Adrenal gland (tissue), 5 donors: ENCODE results near the gene ITPKA.

ENCODE experiments used
- POLR2A ChIP-seq, 2 donors: fragments of 450-650 bp; IDR thresholded peaks; one replicate each; pipeline ENCODE4 v1.6.1; 2017; ENCODE audit warnings: antibody characterized with exemption in 2 of 2, mild to moderate bottlenecking in 2 of 2, moderate library complexity in 1 of 2
- TF ChIP-seq, protein P1 (sequence below), 6 experiments: fragments of 450-650 bp in 4 of 6; fragments of 200-600 bp in 2 of 6; sonication (generic) in 1 of 6; IDR thresholded peaks; 1 replicate in 5 of 6; 2 replicates in 1 of 6; pipeline versions ENCODE4 v1.5.1 to v1.8.0; 2016 to 2021; ENCODE audit warnings: antibody characterized with exemption in 6 of 6, mild to moderate bottlenecking in 2 of 6, moderate library complexity in 1 of 6
- donor health status: DM: no; HTN: no; CAD: no.

DNA sequence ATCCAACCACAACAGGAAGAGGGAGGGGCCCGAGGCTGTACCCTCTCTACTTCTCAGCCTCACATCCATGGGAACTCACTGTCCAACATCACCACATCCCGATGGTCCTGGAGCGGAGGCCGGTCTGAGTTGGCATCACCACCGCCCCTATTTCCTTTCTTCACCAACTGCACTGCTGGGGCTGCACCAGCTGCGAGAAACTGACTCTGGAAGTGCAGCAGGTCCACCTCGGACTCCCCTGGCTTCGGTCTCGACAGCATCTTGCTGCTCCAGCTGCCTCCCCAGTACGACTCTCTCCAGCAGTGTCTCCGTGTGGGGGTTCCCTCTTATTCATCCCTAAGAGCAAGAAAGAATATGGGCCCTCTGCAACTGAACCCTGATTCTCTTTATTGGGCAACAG, 43.2 kb downstream of the ITPKA start:
- TF ChIP-seq, protein P1, sequence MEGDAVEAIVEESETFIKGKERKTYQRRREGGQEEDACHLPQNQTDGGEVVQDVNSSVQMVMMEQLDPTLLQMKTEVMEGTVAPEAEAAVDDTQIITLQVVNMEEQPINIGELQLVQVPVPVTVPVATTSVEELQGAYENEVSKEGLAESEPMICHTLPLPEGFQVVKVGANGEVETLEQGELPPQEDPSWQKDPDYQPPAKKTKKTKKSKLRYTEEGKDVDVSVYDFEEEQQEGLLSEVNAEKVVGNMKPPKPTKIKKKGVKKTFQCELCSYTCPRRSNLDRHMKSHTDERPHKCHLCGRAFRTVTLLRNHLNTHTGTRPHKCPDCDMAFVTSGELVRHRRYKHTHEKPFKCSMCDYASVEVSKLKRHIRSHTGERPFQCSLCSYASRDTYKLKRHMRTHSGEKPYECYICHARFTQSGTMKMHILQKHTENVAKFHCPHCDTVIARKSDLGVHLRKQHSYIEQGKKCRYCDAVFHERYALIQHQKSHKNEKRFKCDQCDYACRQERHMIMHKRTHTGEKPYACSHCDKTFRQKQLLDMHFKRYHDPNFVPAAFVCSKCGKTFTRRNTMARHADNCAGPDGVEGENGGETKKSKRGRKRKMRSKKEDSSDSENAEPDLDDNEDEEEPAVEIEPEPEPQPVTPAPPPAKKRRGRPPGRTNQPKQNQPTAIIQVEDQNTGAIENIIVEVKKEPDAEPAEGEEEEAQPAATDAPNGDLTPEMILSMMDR (IDR thresholded peaks at IDR 0.05): no peak
- TF ChIP-seq POLR2A (IDR thresholded peaks at IDR 0.05): no peak
